Endothelial cell of umbilical vein (primary cell): ENCODE results near the gene RASGEF1C. TPM values are rescaled to one million over a fixed set of nuclear protein-coding genes. Genes with fewer than 3 reads are reported as not detected.

Experiments used
- BruUV-seq: library from RNA; stranded (reverse); fragments of 400-500 nt; replicated peaks from 2 replicates; lab custom pipeline; 2021; lab: Mats Ljungman, UMichigan
- CTCF ChIA-PET: fragments of 300-600, 350-600 bp; sonication (Branson Sonifier 250); formaldehyde crosslinking; loops from one replicate; lab custom pipeline; 2021; ENCODE audit warnings: antibody characterized with exemption, inconsistent platforms; lab: Charles Lee
- POLR2A ChIA-PET: fragments of 300-600, 350-600 bp; sonication (Branson Sonifier 250); formaldehyde crosslinking; loops from one replicate; lab custom pipeline; 2021; ENCODE audit warnings: antibody characterized with exemption, inconsistent platforms; lab: Charles Lee
- DNase-seq: peaks from one replicate; pipeline ENCODE4 v3.0.0-alpha.2; 2011; ENCODE audit warnings: low read depth, low spot score
- FAIRE-seq: peaks from 2 replicates; lab custom pipeline; 2011; peaks lifted over from hg19 to GRCh38; lab: Jason Lieb, UNC
- H2AFZ ChIP-seq: 2 replicates; pipeline ENCODE4 v1.6.0; 2012; ENCODE audit warnings: low read depth, low read length, control low read depth, inconsistent platforms
- H3K27ac ChIP-seq: 2 replicates; pipeline ENCODE4 v1.5.1; 2011; ENCODE audit warnings: low read depth, mild to moderate bottlenecking, control low read depth, low read length, moderate library complexity; ENCODE audit not compliant: insufficient read depth
- H3K27me3 ChIP-seq, 2 experiments: 2 replicates each; pipeline versions ENCODE4 v1.6.0 to v1.6.1; 2011; ENCODE audit warnings: low read length in 2 of 2, mixed read lengths in 1 of 2; ENCODE audit not compliant: control insufficient read depth in 2 of 2, insufficient read depth in 2 of 2
- H3K36me3 ChIP-seq, 2 experiments: 2 replicates in 1 of 2; 3 replicates in 1 of 2; pipeline ENCODE4 v1.5.1; 2011; ENCODE audit warnings: low read length in 2 of 2, mild to moderate bottlenecking in 1 of 2, moderate library complexity in 1 of 2; ENCODE audit not compliant: control insufficient read depth in 2 of 2, insufficient read depth in 2 of 2; ENCODE audit errors: extremely low read depth in 1 of 2
- H3K4me1 ChIP-seq: 3 replicates; pipeline ENCODE4 v1.5.1; 2011; ENCODE audit warnings: mild to moderate bottlenecking, low read length; ENCODE audit not compliant: control insufficient read depth, insufficient read depth; ENCODE audit errors: extremely low read depth
- H3K4me2 ChIP-seq: 2 replicates; pipeline ENCODE4 v1.6.1; 2011; ENCODE audit warnings: low read length, control low read depth, mixed read lengths; ENCODE audit not compliant: insufficient read depth
- H3K4me3 ChIP-seq, 3 experiments: fragments of 200-600 bp in 1 of 3; sonication (generic), shearing (Covaris generic) in 1 of 3; replicated peaks in 1 of 3; 2 replicates each; pipeline ENCODE4 v1.5.1; 2011 to 2016; ENCODE audit warnings: control low read depth in 3 of 3, low read length in 3 of 3, mild to moderate bottlenecking in 2 of 3, inconsistent platforms in 1 of 3, low read depth in 1 of 3, moderate library complexity in 1 of 3; ENCODE audit not compliant: insufficient read depth in 1 of 3
- H3K79me2 ChIP-seq: 2 replicates; pipeline ENCODE4 v1.6.0; 2012; ENCODE audit warnings: low read length, inconsistent platforms; ENCODE audit not compliant: control insufficient read depth, insufficient read depth
- H3K9ac ChIP-seq: replicated peaks from 2 replicates; pipeline ENCODE3; 2011; ENCODE audit warnings: low read length, control low read depth; ENCODE audit not compliant: insufficient read depth; ENCODE audit errors: extremely low read depth
- H3K9me1 ChIP-seq: replicated peaks from 3 replicates; pipeline ENCODE4 v1.6.0; 2011; ENCODE audit warnings: mild to moderate bottlenecking, low read length; ENCODE audit not compliant: control insufficient read depth, insufficient read depth; ENCODE audit errors: extremely low read depth
- H3K9me3 ChIP-seq: replicated peaks from 2 replicates; pipeline ENCODE4 v1.5.1; 2012; ENCODE audit warnings: low read length, inconsistent platforms; ENCODE audit not compliant: control insufficient read depth, insufficient read depth
- H4K20me1 ChIP-seq: replicated peaks from 2 replicates; pipeline ENCODE3; 2011; ENCODE audit warnings: mild to moderate bottlenecking, low read length; ENCODE audit not compliant: control insufficient read depth, insufficient read depth; ENCODE audit errors: extremely low read depth
- CTCF ChIP-seq, 2 donors: IDR thresholded peaks; 1 replicate in 1 of 2; 2 replicates in 1 of 2; pipeline ENCODE4 v1.5.1; 2011; ENCODE audit warnings: low read length in 2 of 2, mild to moderate bottlenecking in 2 of 2, moderate library complexity in 2 of 2, control low read depth in 1 of 2, inconsistent platforms in 1 of 2, low read depth in 1 of 2; ENCODE audit not compliant: insufficient read depth in 1 of 2; ENCODE audit errors: extremely low read depth in 1 of 2
- EZH2 ChIP-seq: IDR thresholded peaks from 2 replicates; pipeline ENCODE4 v1.6.1; 2012; ENCODE audit warnings: borderline replicate concordance, low read depth, mild to moderate bottlenecking, moderate library complexity, low read length, inconsistent platforms; ENCODE audit not compliant: severe bottlenecking
- FOS ChIP-seq: IDR thresholded peaks from 2 replicates; pipeline ENCODE4 v1.6.1; 2011; ENCODE audit warnings: mild to moderate bottlenecking, low read length, moderate library complexity, borderline replicate concordance; ENCODE audit not compliant: insufficient read depth
- GATA2 ChIP-seq: IDR thresholded peaks from 2 replicates; pipeline ENCODE4 v1.7.0; 2011; ENCODE audit warnings: low read depth, mild to moderate bottlenecking, moderate library complexity, mixed read lengths, low read length; ENCODE audit not compliant: insufficient read length, insufficient read depth
- JUN ChIP-seq: IDR thresholded peaks from 2 replicates; pipeline ENCODE4 v1.6.1; 2011; ENCODE audit warnings: borderline replicate concordance, low read depth; ENCODE audit not compliant: insufficient read length, insufficient read depth
- MAX ChIP-seq: IDR thresholded peaks from 2 replicates; pipeline ENCODE4 v1.6.1; 2011; ENCODE audit not compliant: insufficient read depth, insufficient read length
- MYC ChIP-seq: IDR thresholded peaks from one replicate; pipeline ENCODE4 v1.6.1; 2011; ENCODE audit warnings: mild to moderate bottlenecking, low read depth, low read length
- POLR2A ChIP-seq: IDR thresholded peaks from 2 replicates; pipeline ENCODE4 v1.6.1; 2012; ENCODE audit warnings: low read depth, mild to moderate bottlenecking, control low read depth, low read length
- POLR2AphosphoS5 ChIP-seq: IDR thresholded peaks from 2 replicates; pipeline ENCODE4 v1.6.1; 2012; ENCODE audit warnings: low read depth, mild to moderate bottlenecking, control low read depth, low read length, moderate library complexity; ENCODE audit not compliant: insufficient read depth
- dilution Hi-C: fragments of 300-500 bp; cut with MboI; formaldehyde crosslinking; loops from one replicate; pipeline ENCODE4 v1.15.0; 2019; ENCODE audit warnings: low sequenced_read_pairs; ENCODE audit not compliant: extremely low pct_ligation_motif_present
- intact Hi-C: fragments of 100-400 bp; cut with micrococcal nuclease; formaldehyde crosslinking; loops from one replicate; pipeline ENCODE4 v1.10.0; 2022
- polyA plus RNA-seq, 4 experiments: library from polyadenylated mRNA; depleted of rRNA in 3 of 4; stranded (reverse) in 3 of 4; unstranded in 1 of 4; fragments of >200 nt; gene quantifications; 2 replicates each; pipeline versions ENCODE4 v1.2.1 to v1.2.3, GENCODE V29; 2011 to 2012; ENCODE audit warnings: missing spikeins in 1 of 4
- total RNA-seq: library from RNA; stranded (reverse); gene quantifications from 2 replicates; pipeline ENCODE4 v1.2.3, GENCODE V29; 2021

Gene RASGEF1C
- total and polyA plus RNA-seq, 2 donors (not counting 3 experiments of a cell fraction or from before 2014, with no cell fraction given): not detected

- Histone ChIP-seq H3K79me2 (peaks cover 14% of the 10 kb centered on the region), H3K27ac (no peak overlapping the region), H3K4me1 (peaks cover 16% of the 10 kb centered on the region), H3K9me1 (no peaks in the 10 kb centered on the region), H3K4me3 (no peak overlapping the region), H3K9ac (no peak overlapping the region), H3K4me2 (no peak overlapping the region), H3K9me3 (no peaks in the 10 kb centered on the region), H2AFZ (no peak overlapping the region), H3K27me3 (no peaks in the 10 kb centered on the region), H3K36me3 (no peaks in the 10 kb centered on the region), H4K20me1 (no peaks in the 10 kb centered on the region)
- DNase-seq (no peak), FAIRE-seq (no peak)
- BruUV-seq: no TSS peak
- dilution Hi-C loops: no loop called here
- intact Hi-C loops: no loop called here
- CTCF ChIA-PET: interaction anchor here (0.9 kb wide), 1 partner anchor 21 kb away, joined by 3 read pairs; no protein-coding TSS in a partner anchor
- TF ChIP-seq FOS (no peak), JUN (no peak), POLR2A (no peak), MAX (no peak), MYC (no peak), GATA2 (no peak), CTCF (IDR thresholded peaks at IDR 0.05; ENCODE audit: extremely low read depth in 1 of 2, insufficient read depth in 1 of 2, low read depth in 1 of 2, low read length in 2 of 2) (no peak), POLR2AphosphoS5 (no peak), EZH2 (no peak)
- POLR2A ChIA-PET: no interaction called here
Measured at GRCh38 chr5:180053061-180053602, 155.9 kb downstream of the RASGEF1C start.
